Measurements from ENCODE around the gene MAMLD1. TPM values are rescaled to one million over a fixed set of nuclear protein-coding genes. Genes with fewer than 3 reads are reported as not detected.

Gene MAMLD1
- total RNA-seq, 2 donors from 2014 or later, result 0.44 to 0.68 TPM

DNA sequence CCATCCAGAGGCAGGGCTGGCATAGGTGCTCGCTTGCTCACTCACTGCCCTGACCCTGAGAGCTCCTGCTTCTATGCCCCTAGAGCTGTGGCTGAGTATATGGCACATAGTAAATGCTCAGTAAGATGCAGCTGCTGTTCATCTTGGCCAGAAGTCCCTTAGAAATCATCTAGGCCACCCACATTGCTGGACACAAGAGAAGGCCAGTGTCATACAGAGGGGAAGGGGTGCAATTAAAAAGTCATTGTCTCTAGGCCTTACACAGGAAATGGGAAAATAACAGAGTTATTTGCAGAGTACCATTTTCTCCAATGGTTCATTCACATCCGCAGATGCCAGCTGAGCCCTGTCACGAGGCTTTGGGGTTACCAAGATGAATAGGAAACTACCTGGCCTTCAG lies 88.8 kb downstream of the MAMLD1 start:
- no peaks in the 10 kb centered on the region for H3K4me1 ChIP-seq (ENCODE audit: control insufficient read depth, insufficient read depth, low read length)
- no peaks in the 10 kb centered on the region for H3K36me3 Mint-ChIP-seq (ENCODE audit: low read depth)
- TF ChIP-seq, protein P1, sequence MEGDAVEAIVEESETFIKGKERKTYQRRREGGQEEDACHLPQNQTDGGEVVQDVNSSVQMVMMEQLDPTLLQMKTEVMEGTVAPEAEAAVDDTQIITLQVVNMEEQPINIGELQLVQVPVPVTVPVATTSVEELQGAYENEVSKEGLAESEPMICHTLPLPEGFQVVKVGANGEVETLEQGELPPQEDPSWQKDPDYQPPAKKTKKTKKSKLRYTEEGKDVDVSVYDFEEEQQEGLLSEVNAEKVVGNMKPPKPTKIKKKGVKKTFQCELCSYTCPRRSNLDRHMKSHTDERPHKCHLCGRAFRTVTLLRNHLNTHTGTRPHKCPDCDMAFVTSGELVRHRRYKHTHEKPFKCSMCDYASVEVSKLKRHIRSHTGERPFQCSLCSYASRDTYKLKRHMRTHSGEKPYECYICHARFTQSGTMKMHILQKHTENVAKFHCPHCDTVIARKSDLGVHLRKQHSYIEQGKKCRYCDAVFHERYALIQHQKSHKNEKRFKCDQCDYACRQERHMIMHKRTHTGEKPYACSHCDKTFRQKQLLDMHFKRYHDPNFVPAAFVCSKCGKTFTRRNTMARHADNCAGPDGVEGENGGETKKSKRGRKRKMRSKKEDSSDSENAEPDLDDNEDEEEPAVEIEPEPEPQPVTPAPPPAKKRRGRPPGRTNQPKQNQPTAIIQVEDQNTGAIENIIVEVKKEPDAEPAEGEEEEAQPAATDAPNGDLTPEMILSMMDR (conservative IDR thresholded peaks at IDR 0.05), result no peak
- WGBS, 2 experiments (ENCODE audit: insufficient coverage in 1 of 2, insufficient read length in 1 of 2), result 93% methylated on average over 3 of the region's 3 CpGs; no CpG with 5 or more reads in 1 of the 2 experiments
- no peak overlapping the region for H3K4me3 Mint-ChIP-seq
- H3K9me3 ChIP-seq (ENCODE audit: control insufficient read depth, low read length), result no peaks in the 10 kb centered on the region
- no peak for DNase-seq
- H3K27me3 Mint-ChIP-seq (ENCODE audit: insufficient read depth), result peaks cover 2% of the 10 kb centered on the region
- no peaks in the 10 kb centered on the region for H3K36me3 ChIP-seq (ENCODE audit: control insufficient read depth, insufficient read depth, low read length)
- peaks cover 42% of the 10 kb centered on the region for H3K9me3 Mint-ChIP-seq
- H3K4me1 Mint-ChIP-seq, result peaks cover 9% of the 10 kb centered on the region
- no peak overlapping the region for H3K9ac ChIP-seq (ENCODE audit: extremely low read depth, low read length, poor library complexity, severe bottlenecking)
- no peak overlapping the region for H3K27ac Mint-ChIP-seq
- no peak overlapping the region for H3K27ac ChIP-seq (ENCODE audit: low read depth, low read length)
- no peak overlapping the region for H3K4me3 ChIP-seq (ENCODE audit: low read length)
- H3K27me3 ChIP-seq (ENCODE audit: control insufficient read depth, insufficient read depth, low read length, poor library complexity, severe bottlenecking), result no peaks in the 10 kb centered on the region

DNA sequence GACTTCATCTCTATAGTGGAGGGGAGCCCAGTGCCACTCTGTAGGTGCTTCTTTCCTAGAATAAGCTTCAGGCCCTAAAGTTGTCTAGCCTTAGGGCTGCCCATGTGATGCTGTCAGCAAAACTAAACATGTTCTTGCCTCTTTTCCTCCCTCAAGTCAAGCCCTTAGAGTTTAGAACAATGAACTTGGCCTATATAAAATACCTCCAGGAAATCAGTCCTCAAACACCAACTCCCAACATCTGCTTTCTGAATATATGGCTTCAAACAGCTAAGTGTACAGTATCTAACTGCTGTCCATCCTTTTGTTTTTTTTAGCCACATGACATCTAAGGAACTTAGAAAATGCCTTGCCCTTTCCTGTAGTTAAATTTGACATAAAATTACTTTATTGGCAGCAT lies 91.0 kb downstream of the MAMLD1 start:
- Mint-ChIP-seq H3K27me3 (ENCODE audit: insufficient read depth) (peaks cover 2% of the 10 kb centered on the region), H3K27ac (no peak overlapping the region), H3K4me3 (no peak overlapping the region), H3K9me3 (peaks cover 38% of the 10 kb centered on the region), H3K36me3 (ENCODE audit: low read depth) (no peaks in the 10 kb centered on the region), H3K4me1 (no peaks in the 10 kb centered on the region)
- DNase-seq, result no peak
- TF ChIP-seq, protein P1 (conservative IDR thresholded peaks at IDR 0.05), result no peak
- Histone ChIP-seq H3K36me3 (ENCODE audit: control insufficient read depth, insufficient read depth, low read length) (no peaks in the 10 kb centered on the region), H3K9ac (ENCODE audit: extremely low read depth, low read length, poor library complexity, severe bottlenecking) (no peak overlapping the region), H3K9me3 (ENCODE audit: control insufficient read depth, low read length) (no peaks in the 10 kb centered on the region), H3K4me3 (ENCODE audit: low read length) (no peak overlapping the region), H3K4me1 (ENCODE audit: control insufficient read depth, insufficient read depth, low read length) (no peaks in the 10 kb centered on the region), H3K27ac (ENCODE audit: low read depth, low read length) (no peak overlapping the region), H3K27me3 (ENCODE audit: control insufficient read depth, insufficient read depth, low read length, poor library complexity, severe bottlenecking) (no peaks in the 10 kb centered on the region)

DNA sequence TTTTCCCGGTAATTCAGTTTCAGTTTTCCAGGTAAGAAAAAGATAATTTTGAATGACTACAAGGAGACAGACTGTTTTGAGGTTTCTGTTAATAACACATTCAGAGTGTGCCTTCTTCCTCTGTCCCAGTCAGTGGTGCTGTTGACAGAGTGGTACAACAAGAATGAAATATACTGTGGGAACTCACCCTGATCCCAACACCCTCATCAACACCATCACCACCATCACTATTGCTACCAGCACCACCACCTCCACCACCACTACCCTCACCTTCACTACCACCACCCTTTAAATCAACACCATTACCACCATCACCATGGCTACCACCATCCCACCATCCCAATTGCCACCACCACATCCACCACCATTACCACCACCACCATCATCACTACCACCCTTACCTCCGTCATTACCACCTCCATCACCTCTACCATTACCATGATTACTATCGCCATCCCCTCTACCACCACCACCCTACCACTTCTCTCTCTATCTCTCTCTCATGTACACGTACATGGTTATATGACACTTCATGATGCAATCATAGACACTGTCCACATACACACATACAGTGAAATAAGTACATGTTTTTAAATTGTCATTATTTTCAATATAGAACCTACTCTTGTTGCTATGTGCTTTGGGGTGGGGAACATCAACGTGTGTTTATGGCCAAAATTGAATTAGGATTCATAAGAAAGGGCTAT lies 91.5 kb downstream of the MAMLD1 start:
- H3K27me3 ChIP-seq (ENCODE audit: control insufficient read depth, insufficient read depth, low read length, poor library complexity, severe bottlenecking), result no peaks in the 10 kb centered on the region
- TF ChIP-seq, protein P1 (conservative IDR thresholded peaks at IDR 0.05), result no peak
- no peaks in the 10 kb centered on the region for H3K9me3 ChIP-seq (ENCODE audit: control insufficient read depth, low read length)
- WGBS, 2 experiments (ENCODE audit: insufficient coverage in 1 of 2, insufficient read length in 1 of 2), result 87 to 100% methylated on average over 1 to 5 of the region's 5 CpGs
- H3K36me3 Mint-ChIP-seq (ENCODE audit: low read depth), result no peaks in the 10 kb centered on the region
- H3K4me3 ChIP-seq (ENCODE audit: low read length), result no peak overlapping the region
- H3K9me3 Mint-ChIP-seq, result peaks cover 42% of the 10 kb centered on the region
- H3K27me3 Mint-ChIP-seq (ENCODE audit: insufficient read depth), result peaks cover 1% of the 10 kb centered on the region
- H3K36me3 ChIP-seq (ENCODE audit: control insufficient read depth, insufficient read depth, low read length), result no peaks in the 10 kb centered on the region
- H3K4me1 Mint-ChIP-seq, result no peaks in the 10 kb centered on the region
- no peak overlapping the region for H3K27ac Mint-ChIP-seq
- H3K4me1 ChIP-seq (ENCODE audit: control insufficient read depth, insufficient read depth, low read length), result no peaks in the 10 kb centered on the region
- no peak overlapping the region for H3K4me3 Mint-ChIP-seq
- no peak for DNase-seq
- no peak overlapping the region for H3K9ac ChIP-seq (ENCODE audit: extremely low read depth, low read length, poor library complexity, severe bottlenecking)
- no peak overlapping the region for H3K27ac ChIP-seq (ENCODE audit: low read depth, low read length)

All from endodermal cell (in vitro differentiated cells).